22Rv1 (cell line): ENCODE data around the gene MMP23B.

Experiments
- ZFX ChIP-seq: fragments of 450-650 bp; IDR thresholded peaks from 2 replicates; pipeline ENCODE4 v1.6.1; 2017; ENCODE audit warnings: antibody characterized with exemption, borderline replicate concordance
- TF ChIP-seq, protein P1 (sequence below): fragments of 450-650 bp; IDR thresholded peaks from 2 replicates; pipeline ENCODE4 v1.5.1; 2017; ENCODE audit warnings: mild to moderate bottlenecking

DNA sequence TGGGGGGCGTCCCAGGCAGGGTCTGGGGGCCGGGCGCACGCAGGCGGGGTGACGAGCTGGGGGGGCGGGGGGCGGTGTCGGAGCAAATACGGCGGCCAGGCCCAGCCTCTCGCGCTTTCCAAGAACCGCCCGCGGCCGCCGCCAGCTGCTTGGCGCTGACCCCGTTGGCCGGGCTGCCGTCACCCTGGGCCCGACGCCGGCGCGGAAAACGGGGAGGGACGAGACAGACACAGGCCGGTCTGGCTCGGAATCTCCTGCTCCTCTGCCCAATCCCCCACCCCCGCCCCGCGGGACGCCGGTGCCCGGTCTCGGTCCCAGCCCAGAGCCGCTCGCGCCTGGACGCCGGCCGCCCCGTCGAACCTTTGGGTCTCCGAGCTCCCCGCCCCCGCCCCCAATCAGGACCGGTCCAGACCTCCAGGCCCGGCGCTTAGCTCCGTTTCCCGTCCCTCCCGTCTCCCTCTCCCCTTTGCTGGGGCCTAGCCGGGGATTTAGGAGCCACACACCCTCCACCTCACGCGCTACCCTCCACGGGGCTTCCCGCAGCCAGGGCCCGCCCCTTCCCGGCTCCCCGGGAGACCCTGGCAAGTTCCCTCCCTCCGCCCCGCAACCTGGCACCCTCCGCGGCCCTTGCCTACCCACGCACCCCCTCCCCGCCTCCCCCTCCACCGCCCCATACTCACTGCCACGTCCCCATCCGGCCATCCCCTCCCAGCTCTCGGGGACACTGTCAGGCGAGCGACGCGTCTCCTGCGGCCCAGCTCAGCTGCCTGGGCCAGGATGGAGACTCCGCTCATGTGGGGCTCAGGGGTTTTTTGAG, 800 bp upstream of the MMP23B start:
- TF ChIP-seq, protein P1, sequence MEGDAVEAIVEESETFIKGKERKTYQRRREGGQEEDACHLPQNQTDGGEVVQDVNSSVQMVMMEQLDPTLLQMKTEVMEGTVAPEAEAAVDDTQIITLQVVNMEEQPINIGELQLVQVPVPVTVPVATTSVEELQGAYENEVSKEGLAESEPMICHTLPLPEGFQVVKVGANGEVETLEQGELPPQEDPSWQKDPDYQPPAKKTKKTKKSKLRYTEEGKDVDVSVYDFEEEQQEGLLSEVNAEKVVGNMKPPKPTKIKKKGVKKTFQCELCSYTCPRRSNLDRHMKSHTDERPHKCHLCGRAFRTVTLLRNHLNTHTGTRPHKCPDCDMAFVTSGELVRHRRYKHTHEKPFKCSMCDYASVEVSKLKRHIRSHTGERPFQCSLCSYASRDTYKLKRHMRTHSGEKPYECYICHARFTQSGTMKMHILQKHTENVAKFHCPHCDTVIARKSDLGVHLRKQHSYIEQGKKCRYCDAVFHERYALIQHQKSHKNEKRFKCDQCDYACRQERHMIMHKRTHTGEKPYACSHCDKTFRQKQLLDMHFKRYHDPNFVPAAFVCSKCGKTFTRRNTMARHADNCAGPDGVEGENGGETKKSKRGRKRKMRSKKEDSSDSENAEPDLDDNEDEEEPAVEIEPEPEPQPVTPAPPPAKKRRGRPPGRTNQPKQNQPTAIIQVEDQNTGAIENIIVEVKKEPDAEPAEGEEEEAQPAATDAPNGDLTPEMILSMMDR, result no peak
- no peak for TF ChIP-seq ZFX
